Neural cell (in vitro differentiated cells): ENCODE data around the gene EIF4B.

Source experiments
- CTCF ChIP-seq: fragments of 450-650 bp; IDR thresholded peaks from 2 replicates; pipeline ENCODE4 v1.5.1; 2014; ENCODE audit warnings: antibody characterized with exemption, mild to moderate bottlenecking, moderate library complexity; ENCODE audit not compliant: poor library complexity, severe bottlenecking
- EP300 ChIP-seq: fragments of 450-650 bp; conservative IDR thresholded peaks from 2 replicates; pipeline ENCODE4 v1.6.1; 2014; ENCODE audit warnings: antibody characterized with exemption, mild to moderate bottlenecking, moderate library complexity; ENCODE audit not compliant: poor library complexity, severe bottlenecking
- EZH2 ChIP-seq: fragments of 200-600, 300-800 bp; shearing (Covaris generic), sonication (generic); IDR thresholded peaks from 2 replicates; pipeline ENCODE4 v1.6.1; 2014; ENCODE audit warnings: antibody characterized with exemption, low read length, borderline replicate concordance, mild to moderate bottlenecking; ENCODE audit not compliant: insufficient read depth, poor library complexity, severe bottlenecking
- POLR2AphosphoS5 ChIP-seq: IDR thresholded peaks from 2 replicates; pipeline ENCODE4 v1.6.1; 2012
- REST ChIP-seq: IDR thresholded peaks from 2 replicates; pipeline ENCODE4 v1.6.1; 2012; ENCODE audit warnings: borderline replicate concordance
- SMC3 ChIP-seq: fragments of 450-650 bp; conservative IDR thresholded peaks from 2 replicates; pipeline ENCODE4 v1.6.1; 2014; ENCODE audit warnings: antibody characterized with exemption, mild to moderate bottlenecking, moderate library complexity; ENCODE audit not compliant: poor library complexity

GRCh38 chr12:53050426-53051057 lies 44.3 kb downstream of the EIF4B start:
- no peak for TF ChIP-seq EZH2
- no peak for TF ChIP-seq REST
- no peak for TF ChIP-seq CTCF
- no peak for TF ChIP-seq SMC3
- no peak for TF ChIP-seq EP300
- TF ChIP-seq POLR2AphosphoS5, result no peak
